CD1c-positive myeloid dendritic cell (primary cell): Measurements from ENCODE around the gene NR3C1.
"Not testable (repeated sequence)": the region's sequence is repeated elsewhere in the genome, so short reads cannot be mapped to it uniquely, and the experiment has no call there.

ENCODE experiments used
- DNase-seq: peaks from one replicate; pipeline ENCODE4 v3.0.0-alpha.2; 2016; ENCODE audit errors: extremely low spot score

NR3C1 gene

DNA sequence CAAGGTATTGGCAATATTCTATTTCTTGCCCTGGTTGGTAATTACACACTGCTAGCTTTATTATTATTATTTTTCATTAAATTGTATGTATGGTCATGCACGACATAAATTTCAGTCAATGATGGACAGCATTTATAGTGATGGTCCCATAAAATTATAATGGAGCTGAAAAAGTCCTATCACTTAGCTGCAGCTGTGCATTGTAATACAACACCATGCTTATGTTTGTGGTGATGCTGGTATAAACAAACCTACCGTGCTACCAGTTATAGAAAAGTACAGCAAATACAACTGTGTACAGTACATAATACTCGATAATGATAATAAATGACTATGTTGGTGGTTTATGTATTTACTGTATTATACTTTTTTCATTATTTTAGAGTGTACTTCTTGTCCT is 65.5 kb downstream of the NR3C1 start:
- DNase-seq, result no peak

DNA sequence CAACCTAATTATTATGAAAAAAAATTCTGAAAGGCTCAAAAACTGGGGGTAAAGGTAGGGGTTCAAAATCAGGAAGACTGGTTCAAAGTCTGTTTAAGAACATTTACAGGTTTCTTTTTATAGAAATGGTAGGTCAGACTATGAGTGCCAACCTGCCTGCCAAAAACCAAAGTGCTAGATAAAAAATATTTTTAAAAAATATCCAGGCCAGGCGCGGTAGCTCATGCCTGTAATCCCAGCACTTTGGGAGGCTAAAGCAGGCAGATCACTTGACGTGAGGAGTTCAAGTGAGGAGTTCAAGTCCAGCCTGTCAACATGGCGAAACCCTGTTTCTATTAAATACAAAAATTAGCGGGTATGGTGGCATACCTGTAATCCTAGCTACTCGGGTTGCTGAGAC is 67.0 kb downstream of the NR3C1 start:
- no peak for DNase-seq

DNA sequence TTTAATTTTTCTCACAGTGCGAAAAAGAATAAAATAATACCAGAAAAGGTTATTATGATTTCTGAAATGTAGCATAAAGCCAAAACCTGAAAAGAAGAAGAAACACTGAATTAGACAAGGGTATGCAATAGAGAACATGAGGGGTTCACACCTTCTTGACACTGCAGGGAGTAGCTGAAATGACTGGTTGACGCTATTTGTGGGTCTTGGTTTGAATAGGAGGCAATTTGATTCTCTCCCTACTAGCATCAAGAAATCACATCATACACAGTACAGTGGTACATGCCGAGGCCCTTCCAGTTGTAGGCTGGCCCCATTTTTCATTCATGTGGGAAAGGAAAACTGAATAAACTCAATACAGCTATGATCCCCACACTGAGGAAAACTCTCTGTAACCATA is 68.6 kb downstream of the NR3C1 start:
- DNase-seq, result no peak

DNA sequence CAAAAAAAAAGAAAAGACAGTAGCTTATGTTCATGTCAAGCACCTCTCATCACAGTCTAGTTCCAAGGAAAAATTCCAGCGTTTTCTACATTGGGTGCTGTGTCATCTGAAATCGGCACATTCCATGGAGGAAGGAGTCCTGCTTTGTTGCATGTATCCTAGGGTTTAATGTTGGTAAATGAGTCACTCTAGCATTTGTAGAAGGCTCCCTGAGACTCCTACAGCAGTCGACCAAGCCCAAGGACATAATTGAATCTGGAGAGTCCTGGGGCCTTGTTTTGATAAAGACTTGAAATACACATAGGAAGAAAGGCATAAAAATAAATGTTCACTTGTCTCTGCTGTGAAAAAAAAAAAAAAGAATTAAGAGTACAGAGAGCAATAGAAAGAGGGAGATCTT is 69.1 kb downstream of the NR3C1 start:
- not testable (repeated sequence) for DNase-seq

DNA sequence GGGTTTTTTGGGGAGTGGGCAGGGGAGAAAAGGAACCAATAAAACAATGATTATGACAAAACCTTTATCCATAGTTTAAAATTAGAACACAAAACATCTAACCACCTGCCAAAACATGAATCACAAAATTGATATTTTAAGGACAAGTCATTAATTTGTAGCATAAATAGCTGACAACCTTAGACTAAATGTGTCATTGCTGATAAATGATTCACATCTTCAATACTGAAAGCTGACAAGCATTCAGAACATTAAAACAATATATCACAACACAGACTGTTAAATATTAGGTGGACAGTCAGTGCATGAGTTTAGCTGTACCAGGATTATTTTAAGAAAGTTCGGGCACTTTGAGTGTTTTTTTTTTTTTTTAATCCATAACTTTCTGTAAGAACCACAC is 71.5 kb downstream of the NR3C1 start:
- DNase-seq, result no peak

DNA sequence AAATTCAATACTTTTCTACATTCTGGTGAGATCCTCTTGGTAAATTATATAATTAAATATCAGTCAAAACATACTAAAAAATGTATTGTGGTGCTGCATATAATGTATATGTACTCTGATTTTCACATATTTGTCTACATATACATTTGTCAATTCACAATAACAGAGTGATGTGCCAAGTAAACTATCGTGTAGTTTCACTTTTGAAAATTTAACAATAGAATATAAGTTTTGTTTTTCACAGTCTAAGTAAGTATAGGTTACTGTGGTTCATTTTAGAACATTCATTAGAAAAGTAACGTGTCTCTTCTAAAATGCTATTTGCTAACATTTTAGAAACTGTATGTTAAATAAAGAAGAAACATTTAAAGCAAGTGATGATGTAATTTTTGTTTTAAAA is 73.6 kb downstream of the NR3C1 start:
- DNase-seq, result no peak

DNA sequence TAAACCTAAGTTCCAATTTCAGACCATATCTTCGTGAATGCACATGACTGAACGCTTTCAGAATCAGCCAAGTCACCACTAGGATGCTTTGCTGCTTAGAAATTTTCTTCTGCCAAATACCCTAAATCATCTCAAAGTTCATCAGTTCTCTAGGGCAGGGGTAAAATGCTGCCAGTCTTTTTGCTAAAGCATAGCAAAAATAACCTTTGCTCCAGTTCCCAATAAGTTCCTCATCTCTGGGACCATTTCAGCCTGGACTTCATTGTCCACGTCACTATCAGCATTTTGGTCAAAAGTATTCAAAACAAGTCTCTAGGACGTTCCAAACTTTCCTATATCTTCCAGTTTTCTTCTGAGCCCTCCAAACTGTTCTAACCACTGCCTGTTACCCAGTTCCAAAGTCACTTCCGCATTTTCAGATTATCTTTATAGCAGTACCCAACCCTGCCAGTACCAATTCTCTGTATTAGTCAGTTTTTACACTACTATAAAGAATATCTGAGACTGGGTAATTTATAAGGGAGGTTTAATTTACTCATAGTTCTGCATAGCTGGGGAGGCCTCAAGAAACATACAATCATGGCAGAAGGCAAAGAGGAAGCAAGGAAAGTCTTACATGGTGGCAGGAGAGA is 74.8 kb downstream of the NR3C1 start:
- no peak for DNase-seq

DNA sequence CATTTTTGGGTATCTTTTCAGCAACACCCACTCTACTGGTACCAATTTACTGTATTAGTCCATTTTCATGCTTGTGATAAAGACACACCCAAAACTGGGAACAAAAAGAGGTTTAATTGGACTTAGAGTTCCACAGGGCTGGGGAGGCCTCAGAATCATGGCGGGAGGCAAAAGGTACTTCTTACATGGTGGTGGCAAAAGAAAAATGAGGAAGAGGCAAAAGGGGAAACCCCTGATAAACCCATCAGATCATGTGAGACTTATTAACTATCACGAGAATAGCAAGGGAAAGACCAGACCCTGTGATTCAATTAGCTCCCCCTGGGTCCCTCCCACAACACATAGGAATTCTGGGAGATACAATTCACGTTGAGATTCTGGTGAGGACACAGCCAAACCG is 78.4 kb downstream of the NR3C1 start:
- DNase-seq, result not testable (repeated sequence)

DNA sequence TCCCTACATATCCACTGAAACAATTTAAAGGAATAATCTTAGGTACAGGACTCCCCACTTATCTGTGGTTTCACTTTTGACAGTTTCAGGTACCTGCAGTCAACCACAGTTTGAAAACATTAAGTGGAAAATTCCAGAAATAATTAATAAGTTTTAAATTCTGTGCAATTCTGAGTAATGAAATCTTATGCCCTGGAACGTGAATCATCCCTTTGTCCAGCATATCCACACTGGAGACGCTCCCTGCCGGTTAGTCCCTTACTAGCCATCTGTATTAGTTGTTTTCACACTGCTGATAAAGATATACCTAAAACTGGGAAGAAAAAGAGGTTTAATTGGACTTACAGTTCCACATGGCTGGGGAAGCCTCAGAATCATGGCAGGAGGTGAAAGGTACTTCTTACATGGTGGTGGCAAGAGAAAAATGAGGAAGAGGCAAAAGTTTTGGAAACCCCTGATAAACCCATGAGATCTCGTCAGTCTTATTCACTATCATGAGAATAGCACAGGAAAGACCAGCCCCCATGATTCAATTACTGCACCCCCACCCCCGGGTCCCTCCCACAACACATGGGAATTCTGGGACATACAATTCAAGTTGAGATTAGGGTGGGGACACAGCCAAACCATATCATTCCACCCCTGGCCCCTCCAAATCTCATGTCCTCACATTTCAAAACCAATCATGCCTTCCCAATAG is 80.4 kb downstream of the NR3C1 start:
- DNase-seq, result not testable (repeated sequence)

DNA sequence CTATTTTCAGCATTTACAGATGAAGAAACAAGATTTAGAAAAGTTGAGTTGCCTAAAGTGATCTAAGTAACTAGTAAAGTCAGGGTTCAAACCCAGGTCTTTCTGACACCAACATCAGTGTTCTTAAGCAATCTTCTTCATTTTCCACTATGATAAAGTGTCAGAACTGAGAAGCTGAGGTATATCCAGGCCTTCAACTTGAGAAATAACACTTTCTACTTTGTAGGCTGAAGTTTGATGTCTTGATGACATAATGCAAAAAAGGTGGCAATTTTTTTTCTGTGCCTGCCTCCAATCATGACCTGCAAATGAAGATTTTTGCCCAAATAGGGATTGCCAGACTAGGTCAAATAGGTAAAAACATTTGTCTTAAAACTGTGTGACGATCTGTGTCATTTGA is 81.3 kb downstream of the NR3C1 start:
- no peak for DNase-seq

DNA sequence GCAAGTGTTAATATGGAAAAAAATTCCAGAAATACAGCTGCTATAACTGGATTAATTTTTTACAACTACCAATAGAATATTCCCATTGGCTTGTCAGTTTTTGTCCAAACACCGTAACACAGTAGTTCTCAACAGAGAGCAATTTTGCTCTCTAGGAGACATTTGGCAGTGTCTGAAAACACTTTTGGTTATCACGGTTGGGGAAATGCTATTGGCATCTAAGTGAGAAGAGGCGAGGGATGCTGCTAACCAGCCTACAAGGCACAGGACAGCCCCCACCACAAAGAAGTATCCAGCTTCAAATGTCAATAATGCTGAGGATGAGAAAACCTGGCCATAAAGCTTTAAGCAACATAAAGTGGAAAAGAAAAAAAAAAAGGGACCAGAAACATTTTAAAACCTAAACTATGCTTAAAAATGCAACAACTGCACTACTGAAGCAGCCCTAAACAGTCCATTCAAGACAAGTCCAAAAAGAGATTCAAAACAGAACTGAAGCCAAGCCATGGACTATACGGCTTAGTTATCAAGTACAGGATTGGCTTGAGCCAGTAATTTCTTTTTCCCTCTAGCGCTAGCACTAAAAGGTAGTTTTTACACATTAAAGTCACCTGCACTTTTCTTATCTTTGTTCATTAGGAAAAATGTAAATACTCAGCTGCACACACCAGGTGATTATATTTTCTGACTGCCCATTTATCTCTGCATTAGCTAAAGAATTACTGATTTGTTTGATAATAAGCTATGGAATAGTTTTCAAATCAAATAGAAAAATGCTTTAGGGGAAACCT is 83.9 kb downstream of the NR3C1 start:
- DNase-seq, result no peak

DNA sequence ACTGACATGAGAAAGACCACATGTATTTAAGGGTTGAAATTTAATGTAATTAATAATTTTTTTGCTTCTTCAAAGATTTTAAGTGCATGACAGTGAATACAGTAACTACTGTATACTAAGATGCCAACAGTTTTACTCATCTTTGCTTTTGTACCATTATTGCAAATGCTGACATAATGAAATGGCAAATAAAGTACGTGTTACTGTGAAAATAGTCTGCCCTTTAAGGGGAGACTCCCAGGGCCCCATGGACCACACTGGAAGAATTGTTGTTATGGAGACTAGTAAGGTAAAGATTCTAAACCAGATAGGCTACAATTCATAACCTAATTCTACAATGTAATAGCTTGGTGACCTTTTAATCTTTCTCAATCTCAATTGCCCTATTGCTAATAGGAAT is 84.7 kb downstream of the NR3C1 start:
- DNase-seq, result no peak

DNA sequence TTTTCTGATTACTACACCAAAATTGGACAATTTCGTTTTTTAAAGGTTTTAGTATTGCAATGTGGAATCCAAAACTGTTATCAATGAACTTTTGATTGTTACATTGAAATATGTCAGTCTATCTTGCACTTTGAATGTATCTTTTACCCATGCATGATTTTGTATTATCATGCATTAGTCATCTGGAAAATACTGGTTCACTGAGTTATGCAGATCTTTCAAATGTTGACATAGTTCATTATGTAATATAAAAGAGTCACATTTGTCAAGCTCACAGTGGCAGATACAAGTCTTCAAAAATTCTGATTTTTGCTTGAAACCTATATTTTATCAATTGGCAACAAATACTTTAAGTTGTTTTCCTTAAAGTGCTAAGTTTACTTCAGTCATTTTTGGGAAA is 85.2 kb downstream of the NR3C1 start:
- no peak for DNase-seq

DNA sequence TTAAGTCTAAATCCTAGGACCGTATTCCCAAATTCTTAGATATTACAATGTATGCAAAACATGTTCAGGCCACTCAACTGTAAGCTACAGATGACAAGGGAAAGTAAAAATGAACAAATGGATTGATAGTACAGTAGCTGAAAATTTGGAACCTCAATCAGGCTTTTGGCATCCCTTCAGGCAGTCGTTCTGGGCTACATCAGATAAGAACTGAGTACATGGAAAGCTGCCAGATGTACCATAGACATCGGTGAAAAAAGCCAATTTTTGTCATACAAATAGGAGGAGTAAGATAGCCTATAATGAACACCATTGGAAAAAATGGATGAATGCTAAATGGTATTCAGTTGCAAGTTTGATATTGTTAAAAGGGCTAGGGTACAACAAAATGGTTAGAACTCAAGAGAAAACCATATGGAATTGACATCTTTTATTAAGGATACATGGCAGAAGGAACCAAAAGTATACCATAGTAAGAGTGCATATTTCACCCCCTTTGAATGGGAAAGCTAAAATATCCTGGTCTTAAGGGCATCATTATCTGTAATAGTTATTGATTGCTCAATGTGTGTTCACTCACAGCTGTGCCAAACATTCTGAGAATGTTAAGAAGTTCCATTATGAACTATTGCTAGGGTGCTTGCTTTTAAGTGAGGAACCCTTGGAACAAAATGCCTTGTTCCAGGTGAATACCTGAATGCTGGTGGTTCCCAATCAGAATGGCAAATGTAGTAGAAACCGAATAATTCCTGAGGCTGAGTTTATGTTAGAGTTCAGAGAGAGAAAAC is 86.4 kb downstream of the NR3C1 start:
- DNase-seq, result no peak

DNA sequence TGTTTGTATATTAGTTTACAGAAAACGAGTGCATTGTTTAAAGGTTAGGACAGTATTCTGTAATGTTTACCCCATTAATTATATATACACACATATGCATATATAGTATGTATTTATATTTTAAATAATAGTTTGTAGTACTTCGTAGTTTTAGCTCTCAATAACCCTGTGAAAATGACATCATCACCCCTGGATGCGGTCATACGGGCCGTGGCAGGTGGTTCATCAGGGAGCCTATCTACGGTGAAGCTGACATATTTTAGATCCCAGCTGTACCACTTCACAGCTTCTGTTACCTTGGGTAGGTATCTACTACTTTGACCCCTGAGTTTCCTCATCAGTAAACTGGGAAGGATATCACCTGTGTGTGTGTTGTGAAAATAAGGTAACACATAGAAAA is 87.1 kb downstream of the NR3C1 start:
- no peak for DNase-seq

DNA sequence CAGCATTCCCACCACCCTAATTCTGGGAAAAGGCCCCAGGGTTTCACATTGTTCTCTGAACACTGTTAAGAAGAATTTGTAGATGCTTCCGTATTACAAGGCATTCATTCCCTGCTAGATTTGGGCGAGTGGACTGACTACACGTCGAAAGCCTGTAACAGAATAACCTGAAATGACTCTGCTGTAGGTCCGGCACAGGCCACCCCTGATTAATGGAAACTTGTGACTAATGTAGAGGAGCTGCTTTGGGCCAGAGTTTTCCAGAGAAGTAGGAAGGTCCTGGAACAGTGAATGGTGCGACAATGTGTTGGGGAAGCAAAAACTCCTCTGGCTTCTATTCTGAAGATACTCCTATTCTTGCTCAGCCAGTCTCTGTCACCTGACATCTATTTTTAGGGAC is 87.6 kb downstream of the NR3C1 start:
- no peak for DNase-seq

DNA sequence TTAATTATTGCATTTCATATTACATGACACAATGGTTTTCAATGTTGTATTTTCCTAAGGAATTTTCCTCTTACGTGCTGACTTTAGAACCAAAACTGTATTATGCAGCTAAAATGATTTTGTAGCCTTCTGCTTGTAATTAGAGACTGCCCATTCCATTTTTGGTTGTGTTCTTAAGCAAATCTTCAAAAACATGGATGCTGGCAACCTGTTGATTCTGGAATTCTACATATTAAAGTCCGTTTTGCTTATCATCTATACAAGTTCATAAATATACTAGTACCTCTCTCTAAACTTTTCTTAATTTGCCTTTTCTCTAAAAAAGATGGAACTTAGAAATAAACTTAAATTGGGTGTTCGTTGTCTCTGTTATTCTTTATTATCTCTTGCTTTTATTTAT is 88.3 kb downstream of the NR3C1 start:
- DNase-seq, result no peak

DNA sequence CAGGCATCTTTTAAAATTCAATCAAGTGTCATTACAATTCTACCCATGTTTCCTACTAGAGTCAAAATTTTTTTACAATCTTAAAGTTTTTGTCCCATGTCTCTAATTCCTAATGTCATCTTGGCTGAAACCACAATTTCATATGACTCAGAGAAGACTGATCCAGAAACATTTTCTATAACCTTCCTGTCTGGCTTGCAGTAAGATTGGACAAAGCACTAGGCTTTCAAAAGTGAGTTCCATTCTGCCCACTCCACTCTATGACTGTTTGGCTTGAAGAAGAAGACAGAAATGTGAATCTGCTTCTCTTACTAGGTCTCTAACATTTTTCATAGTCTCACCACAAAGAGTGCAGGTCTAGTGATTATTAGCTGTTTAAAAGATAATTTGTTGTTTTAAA is 88.8 kb downstream of the NR3C1 start:
- peak; percentile 22 for DNase-seq

DNA sequence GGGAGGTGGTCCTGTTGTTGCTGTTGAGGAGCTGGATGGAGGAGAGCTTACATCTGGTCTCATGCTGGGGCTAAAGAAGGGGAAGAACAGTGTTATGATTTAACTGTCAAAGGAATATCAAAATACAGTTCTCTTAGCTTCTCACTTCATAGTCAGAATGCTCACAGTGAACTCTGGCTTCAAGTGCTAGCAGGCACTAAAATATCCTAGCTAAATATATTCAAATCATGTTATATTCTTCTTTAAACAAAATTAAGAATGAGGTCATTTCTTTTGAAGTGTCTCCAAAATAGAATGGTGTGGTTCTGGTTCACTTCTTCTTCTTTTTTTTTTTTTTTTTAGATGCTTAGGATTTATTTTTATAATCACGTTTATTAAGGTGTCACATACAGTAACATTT is 89.4 kb downstream of the NR3C1 start:
- DNase-seq, result no peak

DNA sequence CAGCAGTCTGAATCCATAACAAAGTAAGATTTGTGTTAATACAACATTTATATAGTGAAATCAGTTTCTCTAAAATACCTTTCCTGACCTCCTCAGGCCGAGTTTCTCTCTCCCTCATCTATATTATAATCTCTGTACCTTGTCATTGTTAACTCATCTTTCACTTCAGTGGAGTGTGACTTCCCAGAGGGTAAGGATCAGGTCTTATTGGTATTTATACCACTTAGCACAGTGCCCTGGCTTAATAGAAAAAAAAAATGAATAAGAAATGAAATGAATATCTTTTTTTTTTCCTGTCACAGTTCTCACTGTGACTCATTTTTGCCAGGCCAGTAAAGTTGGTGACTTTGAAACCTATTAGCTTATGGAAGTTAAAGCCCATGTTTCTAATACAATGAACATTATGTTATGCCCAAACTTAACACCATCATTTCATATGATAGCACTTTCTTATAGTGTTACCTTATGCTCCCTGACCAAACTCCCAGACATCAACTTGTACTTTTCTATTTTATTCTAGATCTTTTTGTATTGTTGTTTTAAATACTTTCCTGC is 90.1 kb downstream of the NR3C1 start:
- DNase-seq, result no peak

DNA sequence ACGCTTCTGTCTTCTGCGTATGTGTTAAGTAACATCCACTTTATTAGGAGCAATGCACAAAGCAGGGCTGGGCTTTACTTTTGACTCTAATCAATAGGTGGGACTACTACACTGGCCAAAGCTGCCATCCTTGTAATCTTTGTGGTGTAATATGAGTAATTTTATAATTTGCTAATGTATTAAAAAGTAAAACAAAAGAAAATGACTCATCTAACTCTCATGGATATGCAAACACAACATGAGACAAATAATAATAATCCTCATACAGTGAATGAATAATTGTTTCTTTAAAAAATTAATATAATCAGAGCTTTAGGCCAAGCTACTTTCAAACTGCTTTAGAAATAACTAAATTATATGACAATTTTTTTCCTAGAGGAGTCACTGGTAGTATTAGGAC is 90.7 kb downstream of the NR3C1 start:
- no peak for DNase-seq

DNA sequence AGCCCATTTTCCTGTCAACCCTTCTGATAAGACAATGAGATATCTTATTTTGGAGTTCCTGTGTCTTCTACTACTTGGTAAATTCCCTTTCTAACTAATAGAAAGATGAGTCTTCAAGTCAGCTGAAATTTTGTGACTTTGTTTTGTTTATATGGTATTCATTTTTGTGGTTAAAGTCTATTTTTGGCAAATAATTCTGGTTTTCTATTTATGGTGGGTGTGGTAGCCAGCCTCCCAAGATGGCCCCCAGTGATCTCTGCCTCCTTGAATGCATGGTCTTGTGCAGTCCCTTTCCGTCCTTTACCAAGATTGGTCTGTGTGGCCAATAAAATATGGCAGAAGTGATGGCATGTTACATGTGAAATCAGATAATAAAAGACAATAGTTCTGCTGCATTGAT is 91.5 kb downstream of the NR3C1 start:
- no peak for DNase-seq
